GM18498 (cell line): ENCODE results near the gene FKBP5.
A peak's percentile ranks its signal among the peaks of the same experiment; 100 is the strongest.
"Not testable (repeated sequence)": the region's sequence is repeated elsewhere in the genome, so short reads cannot be mapped to it uniquely, and the experiment has no call there.

ENCODE experiments used
- ATAC-seq: cut with Tn5 transposase; IDR thresholded peaks from one replicate; pipeline ENCODE4 v1.9.1; 2021; ENCODE audit warnings: mild to moderate bottlenecking, moderate library complexity; ENCODE audit not compliant: unreplicated experiment

The FKBP5 gene

GRCh38 chr6:35724059-35724458 is 35.3 kb upstream of the FKBP5 start:
- ATAC-seq = no peak

- no peak for ATAC-seq
These were observed 34.9 kb upstream of the FKBP5 start for GRCh38 chr6:35723587-35723986.

- ATAC-seq = no peak
These were observed 33.5 kb upstream of the FKBP5 start for GRCh38 chr6:35722121-35722761.

- peak; percentile 57 for ATAC-seq
These were observed 31.4 kb upstream of the FKBP5 start for GRCh38 chr6:35719830-35720733.

DNA sequence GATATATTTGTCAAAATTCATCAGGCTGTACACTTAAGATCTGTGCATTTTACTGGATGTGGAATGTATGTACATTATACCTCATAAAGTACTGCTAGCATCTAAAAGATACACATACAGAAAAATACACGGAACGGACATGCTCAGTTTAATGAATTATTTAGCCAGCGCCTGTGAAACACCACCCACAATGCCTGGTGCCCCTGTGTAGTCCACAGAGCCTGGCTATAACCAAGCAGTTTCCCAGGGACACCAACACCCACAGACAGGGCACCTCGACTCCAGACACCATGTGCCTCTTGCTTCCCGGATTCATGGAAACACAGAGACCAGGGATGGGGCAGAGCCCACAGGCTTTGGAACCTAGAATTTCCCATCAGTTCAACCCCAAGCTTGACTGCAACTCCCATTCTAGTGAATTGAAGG is 30.7 kb upstream of the FKBP5 start:
- ATAC-seq = peak; percentile 22

DNA sequence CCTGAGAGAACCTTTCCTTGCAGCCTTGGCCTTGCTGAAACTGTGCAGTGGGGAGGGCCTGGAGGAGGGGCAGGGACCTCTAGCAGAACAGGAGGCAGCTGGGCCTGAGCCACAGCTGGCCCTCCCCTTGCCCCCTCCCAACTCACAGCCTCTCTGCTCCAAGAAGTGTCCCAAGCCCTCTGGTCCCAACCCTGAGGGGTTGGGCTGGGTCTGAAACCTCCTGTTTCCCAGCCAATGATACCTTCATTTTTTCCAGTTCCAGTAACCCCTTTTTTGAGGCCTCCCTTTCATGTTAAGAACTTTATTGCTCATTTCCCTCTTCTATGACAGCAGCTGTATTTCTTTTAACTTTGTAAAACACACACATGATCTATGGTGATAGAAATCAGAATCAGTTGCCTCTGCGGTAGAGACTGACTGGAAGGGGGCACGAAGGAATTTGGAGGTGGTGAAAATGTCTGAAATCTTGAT is 30.2 kb upstream of the FKBP5 start:
- ATAC-seq = no peak

DNA sequence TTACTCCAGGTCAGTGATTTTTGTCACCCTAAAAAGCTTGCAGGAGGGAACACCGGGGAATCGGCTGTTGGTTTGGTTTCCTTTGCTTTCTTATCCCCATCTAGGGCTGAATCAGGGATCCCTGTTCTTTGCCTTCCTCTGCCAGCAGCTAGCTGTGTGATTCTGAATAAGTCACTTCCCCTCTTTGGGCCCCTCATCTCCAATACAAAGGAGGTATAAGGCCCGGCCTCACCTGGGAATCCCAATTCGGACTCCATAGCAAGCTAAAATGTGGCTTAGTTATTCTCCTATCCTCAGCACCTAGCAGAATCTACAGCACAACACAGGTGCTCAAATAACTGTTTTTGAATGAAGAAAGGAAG is 29.6 kb upstream of the FKBP5 start:
- ATAC-seq = no peak

GRCh38 chr6:35717449-35718374 is 29.0 kb upstream of the FKBP5 start:
- no peak for ATAC-seq

DNA sequence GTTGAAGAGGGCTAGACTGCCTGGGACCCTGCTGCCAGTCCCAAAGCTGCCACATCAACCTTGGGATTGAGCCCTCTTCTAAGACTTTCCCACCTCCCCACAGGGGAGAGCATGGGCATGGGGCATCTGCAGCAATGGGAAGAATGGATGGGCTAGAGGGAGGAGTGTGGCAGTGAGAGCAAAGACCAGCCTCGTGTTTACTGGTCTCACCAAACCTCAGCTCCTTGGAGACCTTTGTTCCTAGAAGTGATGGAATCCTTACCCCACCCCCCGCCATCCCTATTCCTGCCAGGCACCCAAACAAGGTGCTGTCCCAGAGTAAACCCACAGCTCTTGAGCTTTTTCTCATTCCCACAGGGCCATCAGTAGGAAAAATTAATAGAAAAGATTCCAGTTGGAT is 28.1 kb upstream of the FKBP5 start:
- ATAC-seq = no peak

DNA sequence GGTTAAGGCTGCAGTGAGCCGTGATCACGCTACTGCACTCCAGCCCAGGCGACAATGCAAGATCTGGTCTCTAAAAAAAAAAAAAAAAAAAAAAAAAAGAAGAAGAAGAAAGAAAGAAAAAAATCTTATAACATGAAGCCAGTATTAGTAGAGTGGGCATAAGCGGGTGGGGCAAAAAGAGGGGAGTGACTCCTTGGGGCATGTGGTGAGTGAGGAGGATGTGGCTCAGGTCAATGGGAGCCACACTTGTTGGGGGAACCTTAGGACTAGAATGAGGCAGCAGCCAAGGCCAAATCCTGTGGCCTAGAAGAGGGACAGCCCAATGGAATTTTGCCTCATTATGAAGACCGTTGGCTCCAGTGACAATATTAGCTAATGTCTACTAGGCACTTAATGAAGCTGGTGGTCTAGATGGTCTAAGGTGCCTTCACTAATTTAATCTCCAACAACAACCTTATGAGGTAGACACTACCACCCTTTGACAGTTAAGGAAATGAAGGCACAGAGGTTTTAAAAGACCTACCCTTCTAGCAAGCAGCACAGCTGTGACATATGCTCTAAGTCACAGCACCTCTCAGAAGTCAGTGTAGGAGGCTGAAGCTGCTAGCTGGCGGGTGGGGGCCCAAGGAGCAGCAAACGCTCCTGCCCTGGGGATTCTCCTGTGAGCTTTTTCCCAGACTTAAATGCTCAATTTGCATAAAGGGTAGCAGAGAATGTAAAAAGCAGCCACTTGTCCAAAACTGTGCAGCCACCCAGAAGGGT is 24.5 kb upstream of the FKBP5 start:
- no peak for ATAC-seq

DNA sequence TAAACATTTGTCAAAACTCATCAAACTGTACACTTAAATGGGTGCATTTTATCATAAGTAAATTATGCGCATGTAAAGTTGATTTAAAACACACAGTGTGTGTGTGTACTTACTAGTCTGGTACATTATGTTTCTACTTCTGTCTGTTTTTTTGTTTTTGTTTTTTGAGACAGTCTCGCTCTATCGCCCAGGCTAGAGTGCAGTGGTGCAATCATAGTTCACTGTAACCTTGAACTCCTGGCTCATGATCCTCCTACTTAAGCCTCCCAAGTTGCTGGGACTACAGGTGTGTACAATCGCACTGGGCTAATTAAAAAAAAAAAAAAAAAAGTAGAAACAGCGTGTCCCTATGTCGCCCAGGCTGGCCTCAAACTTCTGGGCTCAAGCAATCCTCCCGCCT is 23.0 kb upstream of the FKBP5 start:
- no peak for ATAC-seq

DNA sequence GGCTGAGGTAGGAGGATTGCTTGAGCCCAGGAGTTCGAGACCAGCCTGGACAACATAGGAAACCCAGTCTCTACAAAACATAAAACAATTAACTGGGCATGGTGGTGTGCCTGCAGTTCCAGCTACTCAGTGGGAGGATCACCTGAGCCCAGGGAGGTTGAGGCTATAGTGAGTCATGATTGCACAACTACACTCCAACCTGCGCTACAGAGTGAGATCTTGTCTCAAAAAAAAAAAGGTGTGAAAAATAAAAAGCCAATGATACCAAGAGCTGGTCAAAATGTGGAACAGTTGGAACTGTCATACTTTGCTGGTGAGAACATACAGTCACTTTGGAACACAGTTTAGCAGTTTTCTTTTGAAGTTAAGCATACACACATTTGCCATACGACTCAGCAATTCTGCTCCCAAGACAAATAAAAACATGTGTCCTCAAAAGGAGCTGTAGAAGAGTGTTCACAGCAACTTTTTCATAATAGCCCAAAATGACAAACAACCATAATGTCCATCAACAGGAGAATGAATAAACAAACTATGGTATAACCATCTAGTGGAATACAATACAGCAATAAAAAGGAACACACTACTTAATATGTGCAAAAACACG is 21.6 kb upstream of the FKBP5 start:
- ATAC-seq = no peak

DNA sequence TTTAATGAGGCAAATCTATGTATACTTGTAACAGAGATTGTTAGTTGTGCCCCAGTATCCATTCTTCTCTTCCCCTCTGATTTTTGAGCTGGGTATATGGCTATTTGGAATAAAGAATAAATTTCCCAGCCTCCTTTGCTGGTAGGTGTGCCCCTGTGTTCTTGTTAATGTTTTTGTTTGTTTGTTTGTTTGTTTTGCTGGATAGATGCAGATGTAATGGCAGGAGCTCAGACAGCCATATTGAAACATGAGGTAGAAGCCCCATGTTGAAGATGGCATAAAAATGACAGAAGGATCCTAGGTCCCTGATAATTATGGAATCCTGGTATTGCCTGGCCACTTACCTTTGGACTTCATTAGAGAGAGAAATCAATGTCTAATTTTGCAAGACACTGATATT is 19.9 kb upstream of the FKBP5 start:
- ATAC-seq = no peak

DNA sequence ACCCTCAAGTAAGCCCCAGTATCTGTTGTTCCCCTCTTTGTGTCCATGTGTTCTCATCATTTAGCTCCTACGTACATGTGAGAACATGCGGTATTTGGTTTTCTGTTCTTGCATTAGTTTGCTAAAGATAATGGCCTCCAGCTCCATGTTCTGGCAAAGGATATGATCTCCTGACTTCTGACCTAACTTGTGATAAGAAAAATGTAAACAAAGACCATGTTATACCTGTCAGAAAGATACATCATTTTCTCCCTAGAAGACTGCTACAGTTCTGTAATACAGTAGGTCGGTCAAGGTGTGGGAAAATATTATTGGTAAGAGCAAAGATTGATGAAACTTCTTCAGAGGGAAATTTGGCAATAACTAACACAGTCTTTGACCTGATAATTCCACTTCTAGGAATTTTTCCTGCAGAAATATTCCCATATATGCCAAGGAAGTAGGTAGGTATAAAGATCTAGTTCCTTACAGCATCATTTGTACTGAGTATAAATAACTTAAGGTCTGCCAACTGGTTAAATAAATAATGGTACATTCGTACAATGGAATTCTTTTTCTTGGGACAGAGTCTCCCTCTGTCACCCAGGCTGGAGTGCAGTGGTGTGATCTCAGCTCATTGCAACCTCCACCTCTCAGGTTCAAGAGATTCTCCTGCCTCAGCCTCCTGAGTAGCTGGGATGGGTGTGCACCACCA is 19.1 kb upstream of the FKBP5 start:
- ATAC-seq = no peak

GRCh38 chr6:35706468-35706867 is 17.8 kb upstream of the FKBP5 start:
- ATAC-seq = no peak

DNA sequence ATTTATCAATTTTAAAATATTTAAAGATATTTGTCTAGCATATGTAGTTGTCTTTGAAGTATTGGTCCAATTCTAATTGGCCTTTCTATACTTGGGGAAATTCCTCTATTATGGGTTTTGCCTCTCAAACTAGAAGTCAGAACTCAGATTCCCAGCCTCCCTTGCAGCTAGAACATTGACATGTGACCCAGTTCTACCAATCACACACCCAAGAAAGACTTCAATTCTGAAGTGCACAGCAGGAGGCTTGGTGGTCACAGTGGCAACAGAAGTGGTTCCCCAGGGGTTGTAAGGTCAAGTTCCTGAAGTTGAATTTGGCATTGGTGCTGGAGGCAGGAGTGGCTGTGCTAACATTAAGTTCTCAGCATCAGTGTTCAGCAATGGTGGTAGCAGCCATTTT is 14.8 kb upstream of the FKBP5 start:
- no peak for ATAC-seq

DNA sequence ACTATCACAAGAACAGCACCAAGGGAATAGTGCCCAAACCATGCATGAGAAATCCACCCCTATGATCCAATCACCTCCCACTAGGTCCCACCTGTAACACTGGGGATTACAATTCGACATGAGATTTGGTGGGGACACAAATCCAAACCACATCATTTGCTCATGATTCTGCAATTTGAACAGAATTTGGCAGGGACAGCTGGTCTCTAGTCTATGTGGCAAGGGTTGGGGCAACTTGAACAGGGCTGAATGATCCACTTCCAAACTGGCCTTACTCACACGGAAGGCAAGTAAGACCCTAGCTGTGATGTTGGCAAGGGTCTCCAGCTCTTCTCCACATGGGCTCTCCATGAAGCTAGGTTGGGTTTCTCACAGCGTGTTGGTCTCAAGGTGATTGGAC is 10.1 kb upstream of the FKBP5 start:
- no peak for ATAC-seq

DNA sequence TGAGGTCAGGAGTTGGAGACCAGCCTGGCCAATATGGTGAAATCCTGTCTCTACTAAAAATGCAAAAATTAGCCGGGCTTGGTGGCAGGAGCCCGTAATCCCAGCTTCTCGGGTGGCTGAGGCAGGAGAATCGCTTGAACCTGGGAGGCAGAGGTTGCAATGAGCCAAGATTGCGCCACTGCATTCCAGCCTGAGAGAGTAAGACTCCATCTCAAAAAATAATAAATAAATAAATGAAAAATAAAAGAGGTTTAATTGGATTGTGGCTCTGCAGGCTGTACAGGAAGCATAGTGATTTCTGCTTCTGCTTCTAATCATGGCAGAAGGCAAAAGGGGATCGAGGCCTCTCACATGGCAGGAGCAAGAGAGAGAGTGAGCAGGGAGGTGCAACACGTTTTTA is 9.7 kb upstream of the FKBP5 start:
- not testable (repeated sequence) for ATAC-seq

DNA sequence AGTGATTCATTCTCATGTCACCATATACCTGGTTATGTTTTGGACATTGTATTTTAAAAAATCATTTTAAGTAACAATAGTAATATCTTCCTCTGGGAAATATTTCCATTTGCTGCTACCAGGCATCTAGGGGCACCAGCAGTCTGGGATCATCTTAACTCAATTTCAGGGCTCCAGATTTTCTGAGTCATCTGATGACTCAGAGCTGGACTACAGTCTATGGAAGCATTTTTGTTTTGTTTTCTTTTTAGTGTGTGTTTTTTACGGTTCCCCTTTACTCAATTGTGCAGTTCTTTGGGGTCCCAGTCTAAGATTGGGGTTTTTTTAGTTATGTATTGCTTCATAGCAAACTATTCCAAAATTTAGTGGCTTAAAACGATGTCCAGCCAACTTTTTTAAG is 5.7 kb upstream of the FKBP5 start:
- ATAC-seq = no peak
